ENCODE data around the gene SHB.

SHB gene

GRCh38 chr9:37928552-37929430 is 140.2 kb downstream of the SHB start:
- no peak overlapping the region for H3K27ac ChIP-seq

GRCh38 chr9:37927601-37928551 is 141.2 kb downstream of the SHB start:
- TF ChIP-seq CTCF (conservative IDR thresholded peaks at IDR 0.05), result no peak
- H3K27ac ChIP-seq, result no peak overlapping the region

More at GRCh38 chr9:37928552-37929430, 140.2 kb downstream of the SHB start:
- TF ChIP-seq CTCF (conservative IDR thresholded peaks at IDR 0.05), result no peak

DNA sequence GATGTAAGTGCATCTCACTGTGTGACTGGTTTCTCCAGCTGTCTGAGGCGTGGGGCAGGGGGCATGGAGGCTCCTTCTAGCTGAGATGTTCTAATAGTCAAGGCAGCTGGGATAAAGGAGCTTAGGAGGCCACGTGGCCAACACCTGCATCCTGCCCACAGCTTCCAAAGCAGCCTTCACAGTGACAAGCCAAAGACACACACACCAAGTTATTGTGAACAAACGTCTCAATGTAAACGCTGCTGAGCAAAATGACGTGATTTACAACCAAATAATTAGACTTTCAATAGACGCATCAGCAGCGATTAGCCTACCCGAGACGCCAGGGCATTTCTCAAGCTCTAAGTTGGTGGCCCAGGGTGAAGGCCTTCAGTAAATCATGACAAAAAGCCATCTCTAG is 141.9 kb downstream of the SHB start:
- no peak for TF ChIP-seq CTCF (conservative IDR thresholded peaks at IDR 0.05)
- no peak overlapping the region for H3K27ac ChIP-seq

- no peak overlapping the region for H3K27ac ChIP-seq
- TF ChIP-seq CTCF (conservative IDR thresholded peaks at IDR 0.05), result no peak
Observed at GRCh38 chr9:37926737-37927118, 142.3 kb downstream of the SHB start.

DNA sequence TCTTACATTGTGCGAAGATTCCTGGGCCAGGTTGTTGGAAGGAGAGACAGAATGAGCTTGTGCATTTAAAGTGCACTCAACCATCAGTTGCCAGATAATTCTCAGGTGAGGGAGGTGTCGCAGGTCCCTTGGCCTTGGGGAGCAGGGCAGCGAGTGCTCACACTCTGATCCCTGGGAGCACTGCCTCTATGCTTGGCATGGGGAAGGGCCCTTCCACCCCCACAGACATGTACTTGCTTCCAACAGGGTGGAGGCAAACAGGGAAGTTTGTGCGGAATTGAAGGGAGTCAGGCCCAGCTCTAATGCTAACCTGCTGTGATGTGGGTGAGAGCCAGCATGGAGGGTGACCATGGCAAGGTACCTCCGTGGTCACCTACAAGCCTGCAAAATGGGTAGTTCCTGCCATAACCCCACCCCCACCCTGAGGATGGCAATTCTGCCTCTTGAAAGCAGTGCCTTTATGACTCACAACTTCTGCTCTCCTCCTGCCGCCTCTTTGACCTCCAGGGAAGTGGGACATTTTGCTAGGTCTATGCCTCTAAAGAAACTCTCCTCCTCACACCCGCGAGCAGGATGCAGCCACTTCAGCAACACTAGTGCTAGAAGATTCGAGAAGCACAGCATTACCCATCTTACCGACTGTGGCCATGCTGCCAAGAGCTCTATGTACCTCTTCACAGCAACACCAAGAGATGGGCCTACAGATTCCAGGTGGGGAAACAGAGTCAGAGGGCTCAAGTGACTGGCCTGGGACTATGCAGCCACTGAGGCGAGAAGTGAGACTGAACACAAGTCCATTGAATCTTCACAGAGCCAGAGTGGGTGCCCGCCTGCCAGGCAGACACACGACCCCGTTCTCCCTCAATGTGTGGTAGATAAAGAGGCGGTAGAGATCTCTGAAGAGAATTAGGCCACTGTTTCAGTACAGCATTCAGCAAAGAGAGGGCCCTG is 143.0 kb downstream of the SHB start:
- TF ChIP-seq CTCF (conservative IDR thresholded peaks at IDR 0.05), result no peak
- H3K27ac ChIP-seq, result no peak overlapping the region

DNA sequence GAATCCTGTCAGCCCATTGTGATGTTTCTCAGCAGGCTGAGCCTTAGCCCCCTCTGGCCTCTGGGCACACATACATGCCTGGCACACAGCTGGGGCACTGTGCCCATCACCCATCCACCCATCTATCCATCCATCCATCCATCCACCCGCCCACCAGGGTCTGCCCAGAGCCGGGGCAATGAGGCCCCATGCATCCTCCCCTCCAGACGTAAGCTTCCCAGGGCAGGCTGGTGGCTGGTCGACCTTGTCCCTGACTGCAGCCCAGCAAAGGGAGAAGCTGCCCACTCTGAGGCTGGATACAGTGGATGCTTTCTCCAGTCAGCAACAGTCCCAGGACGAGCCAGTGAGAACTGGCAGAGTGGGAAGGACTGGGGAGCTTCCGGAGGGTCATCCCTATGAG is 144.0 kb downstream of the SHB start:
- TF ChIP-seq CTCF (conservative IDR thresholded peaks at IDR 0.05), result no peak

More for the DNA sequence above, 144.0 kb downstream of the SHB start:
- no peak overlapping the region for H3K27ac ChIP-seq
